Posterior vena cava (tissue), 2 donors: Measurements from ENCODE around the gene TCERG1L. TPM values are rescaled to one million over a fixed set of nuclear protein-coding genes. Genes with fewer than 3 reads are reported as not detected.
A peak's percentile ranks its signal among the peaks of the same experiment; 100 is the strongest.
"Not testable (repeated sequence)": the region's sequence is repeated elsewhere in the genome, so short reads cannot be mapped to it uniquely, and the experiment has no call there.

Experiments
- DNase-seq: peaks from one replicate; pipeline ENCODE4 v3.0.0-alpha.2; 2020; ENCODE audit warnings: low spot score
- intact Hi-C, 2 donors: fragments of 100-400 bp; cut with DNase I; formaldehyde crosslinking; loops; one replicate each; pipeline versions ENCODE4 v1.14.1 to v1.14.2; 2022 to 2023
- total RNA-seq, 2 donors: library from RNA; stranded (reverse); fragmentation: NEBNext Ultra II Directional; extraction: Animal tissue kit (Norgen Biotek cat#: 25700); gene quantifications; one replicate each; pipeline ENCODE4 v1.2.1, GENCODE V29; 2021
- donor health status: DM: yes; HTN: yes; CAD: no.
- donor health status: DM: yes; HTN: yes; CAD: no.

TCERG1L gene
- total RNA-seq, 2 donors from 2014 or later, result not detected

- peak; percentile 72 for DNase-seq
- intact Hi-C loops, result no loop called here
Observed at GRCh38 chr10:131161087-131161486, 150.4 kb downstream of the TCERG1L start.

GRCh38 chr10:131160219-131160875 is 151.2 kb downstream of the TCERG1L start:
- peak; percentile 50 for DNase-seq
- intact Hi-C loops, result no loop called here

DNA sequence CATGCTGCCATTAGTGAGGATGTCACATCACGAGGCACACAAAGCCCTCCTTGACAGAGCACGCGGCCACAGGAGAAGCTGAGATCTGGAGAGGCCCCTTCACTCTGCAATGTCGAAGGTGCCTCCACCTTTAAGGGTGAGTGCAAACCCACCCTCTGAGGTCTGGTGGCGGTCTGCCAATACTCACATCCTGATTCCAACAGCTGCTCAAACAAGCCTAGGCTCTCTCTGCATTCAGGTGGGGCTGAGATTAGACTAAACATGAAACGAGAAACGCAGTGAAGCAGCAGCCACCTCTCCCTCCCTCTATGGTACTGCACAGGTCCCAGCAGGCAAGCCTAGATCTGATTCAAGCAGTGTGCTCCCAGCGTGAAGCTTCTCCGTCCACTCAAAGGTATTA is 151.8 kb downstream of the TCERG1L start:
- intact Hi-C loops, result no loop called here
- peak; percentile 50 for DNase-seq

- peak; percentile 73 for DNase-seq
Observed at GRCh38 chr10:131158695-131159094, 152.8 kb downstream of the TCERG1L start.

GRCh38 chr10:131157899-131158298 is 153.6 kb downstream of the TCERG1L start:
- DNase-seq, result peak; percentile 68
- intact Hi-C loops, result no loop called here

More at GRCh38 chr10:131158695-131159094, 152.8 kb downstream of the TCERG1L start:
- intact Hi-C loops, result no loop called here

GRCh38 chr10:131155876-131156230 is 155.7 kb downstream of the TCERG1L start:
- DNase-seq, result no peak
- intact Hi-C loops, result no loop called here

DNA sequence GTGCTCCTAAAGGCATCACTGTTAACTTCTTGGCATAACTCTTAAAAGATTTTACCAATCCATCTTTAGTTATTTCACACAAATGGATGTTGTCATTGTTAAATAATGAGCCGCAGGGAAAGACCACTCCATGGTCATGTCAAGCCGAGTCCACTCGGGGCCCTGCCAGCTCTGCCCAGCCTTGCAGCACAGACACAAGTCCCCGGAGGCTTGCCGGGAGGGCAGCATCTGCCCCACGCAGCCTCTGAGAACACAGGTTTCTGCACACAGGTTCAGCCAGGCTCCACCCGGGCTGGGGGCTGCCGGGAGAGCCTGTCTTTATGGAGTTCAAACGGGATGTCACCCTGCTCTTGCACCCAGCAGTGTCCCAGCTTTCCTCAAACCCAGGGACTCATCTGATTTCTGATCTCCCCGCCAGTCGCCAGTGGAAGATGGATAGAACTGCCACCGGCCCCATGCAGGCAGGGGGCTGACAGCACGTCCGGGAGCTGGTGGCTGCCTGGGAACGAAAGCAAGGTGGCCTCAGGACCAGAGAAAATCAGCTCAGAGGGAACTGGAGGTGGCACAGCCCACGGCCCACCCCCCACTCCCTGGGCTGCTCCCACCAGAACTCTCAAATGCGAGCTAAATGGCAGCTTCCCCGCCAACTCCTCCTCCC is 156.2 kb downstream of the TCERG1L start:
- intact Hi-C loops, result no loop called here
- peak; percentile 72 for DNase-seq

DNA sequence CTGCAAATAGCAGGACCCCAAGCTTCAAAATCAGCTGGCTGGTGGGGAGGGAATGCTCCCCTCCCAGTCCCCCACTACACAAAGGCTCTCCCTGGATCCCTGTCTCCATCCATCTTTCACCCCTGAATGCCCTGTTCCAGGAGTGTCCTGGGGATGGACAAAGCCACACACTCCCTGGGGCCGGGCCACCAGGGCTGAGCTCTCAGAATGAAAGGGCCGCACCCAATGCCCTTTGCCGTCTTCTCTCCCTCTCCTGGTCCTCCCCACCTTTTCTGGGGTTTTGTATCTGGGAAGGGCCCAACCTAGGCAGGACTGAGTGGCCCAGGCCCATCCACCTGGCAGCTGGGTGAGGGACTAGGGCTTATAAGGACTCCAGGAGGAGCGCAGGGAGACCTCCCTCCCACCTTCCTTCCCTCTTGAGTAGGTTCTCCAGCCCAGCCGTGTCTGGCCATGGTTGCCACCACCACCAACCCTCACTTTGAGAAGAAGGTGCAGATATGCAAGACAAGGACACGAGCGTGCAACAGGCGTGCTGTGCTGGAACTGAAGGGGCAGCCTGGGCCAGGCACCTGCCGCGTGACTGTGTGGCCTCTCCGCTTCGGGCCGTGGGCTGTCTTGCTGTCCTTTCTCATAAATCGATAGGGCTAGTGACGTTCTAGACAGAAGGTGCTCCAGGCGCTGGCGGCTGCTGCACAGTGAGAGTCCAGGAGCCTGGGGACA is 157.1 kb downstream of the TCERG1L start:
- intact Hi-C loops, result no loop called here
- peak; percentile 70 for DNase-seq

DNA sequence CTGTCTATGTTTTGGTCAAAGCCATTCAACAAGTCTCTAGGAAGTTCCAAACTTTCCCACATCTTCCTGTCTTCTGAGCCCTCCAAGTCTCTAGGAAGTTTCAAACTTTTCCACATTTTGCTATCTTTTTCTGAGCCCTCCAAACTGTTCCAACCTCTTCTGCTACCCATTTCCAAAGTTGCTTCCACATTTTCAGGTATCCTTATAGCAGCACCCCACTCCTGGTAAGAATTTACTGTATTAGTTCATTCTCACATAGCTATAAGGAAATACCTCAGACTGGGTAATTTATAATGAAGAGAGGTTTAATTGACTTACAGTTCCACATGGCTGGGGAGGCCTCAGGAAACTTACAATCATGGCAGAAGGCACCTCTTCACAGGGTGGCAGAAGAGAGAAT is 159.1 kb downstream of the TCERG1L start:
- intact Hi-C loops, DNase-seq: not testable (repeated sequence)

DNA sequence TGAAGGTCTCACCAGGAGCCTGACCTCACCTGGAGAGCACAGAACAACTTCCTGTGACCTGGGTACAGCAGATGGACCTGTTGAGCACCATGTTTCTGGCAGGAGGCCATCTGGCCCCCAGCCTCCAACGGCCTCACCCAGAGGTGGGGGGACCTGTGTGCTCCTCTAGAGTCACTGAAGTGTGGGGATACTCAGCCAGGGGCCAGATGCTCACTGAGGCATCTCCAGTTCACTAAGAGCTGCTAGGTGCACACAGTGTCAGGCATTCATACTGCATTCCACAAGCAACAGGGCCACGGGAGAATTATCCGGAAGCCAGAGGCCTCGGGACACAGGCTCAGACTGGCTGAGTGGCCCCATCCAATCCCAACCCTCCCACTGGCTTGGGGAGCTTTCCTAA is 161.4 kb downstream of the TCERG1L start:
- DNase-seq, result peak; percentile 49
- intact Hi-C loops, result no loop called here

- intact Hi-C loops, result no loop called here
- peak; percentile 58 for DNase-seq
Observed at GRCh38 chr10:131149586-131149985, 161.9 kb downstream of the TCERG1L start.

GRCh38 chr10:131149111-131149510 is 162.4 kb downstream of the TCERG1L start:
- peak; percentile 52 for DNase-seq
- intact Hi-C loops, result no loop called here

GRCh38 chr10:131148270-131148669 is 163.3 kb downstream of the TCERG1L start:
- intact Hi-C loops, result no loop called here
- DNase-seq, result no peak

- peak; percentile 55 for DNase-seq
- intact Hi-C loops, result no loop called here
Observed at GRCh38 chr10:131147301-131147975, 164.1 kb downstream of the TCERG1L start.

- intact Hi-C loops, result no loop called here
Observed at GRCh38 chr10:131146790-131147189, 164.7 kb downstream of the TCERG1L start.

GRCh38 chr10:131145756-131146155 is 165.8 kb downstream of the TCERG1L start:
- intact Hi-C loops, result no loop called here

More at GRCh38 chr10:131146790-131147189, 164.7 kb downstream of the TCERG1L start:
- peak; percentile 60 for DNase-seq

GRCh38 chr10:131144711-131145375 is 166.7 kb downstream of the TCERG1L start:
- peak; percentile 46 for DNase-seq
- intact Hi-C loops, result no loop called here

More at GRCh38 chr10:131145756-131146155, 165.8 kb downstream of the TCERG1L start:
- DNase-seq, result no peak

DNA sequence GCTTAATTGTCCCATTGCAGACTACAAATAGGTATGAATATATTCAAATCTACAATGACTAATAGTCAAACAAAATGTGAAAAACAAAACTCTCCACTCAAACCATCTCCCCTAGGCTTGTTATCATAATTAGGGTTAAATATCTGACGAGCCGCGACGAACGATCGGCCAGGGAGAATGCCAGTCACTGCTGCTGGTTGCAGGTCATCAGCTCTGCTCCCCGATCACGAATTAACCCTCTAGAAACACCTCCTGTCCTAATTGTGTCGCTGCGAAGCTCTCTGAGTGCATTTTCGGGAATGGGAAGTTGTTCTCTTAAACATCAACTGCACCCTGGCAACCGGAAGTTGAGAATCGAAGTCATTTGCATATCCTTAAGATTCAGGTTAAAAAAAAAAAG is 167.3 kb downstream of the TCERG1L start:
- DNase-seq, result peak; percentile 71

DNA sequence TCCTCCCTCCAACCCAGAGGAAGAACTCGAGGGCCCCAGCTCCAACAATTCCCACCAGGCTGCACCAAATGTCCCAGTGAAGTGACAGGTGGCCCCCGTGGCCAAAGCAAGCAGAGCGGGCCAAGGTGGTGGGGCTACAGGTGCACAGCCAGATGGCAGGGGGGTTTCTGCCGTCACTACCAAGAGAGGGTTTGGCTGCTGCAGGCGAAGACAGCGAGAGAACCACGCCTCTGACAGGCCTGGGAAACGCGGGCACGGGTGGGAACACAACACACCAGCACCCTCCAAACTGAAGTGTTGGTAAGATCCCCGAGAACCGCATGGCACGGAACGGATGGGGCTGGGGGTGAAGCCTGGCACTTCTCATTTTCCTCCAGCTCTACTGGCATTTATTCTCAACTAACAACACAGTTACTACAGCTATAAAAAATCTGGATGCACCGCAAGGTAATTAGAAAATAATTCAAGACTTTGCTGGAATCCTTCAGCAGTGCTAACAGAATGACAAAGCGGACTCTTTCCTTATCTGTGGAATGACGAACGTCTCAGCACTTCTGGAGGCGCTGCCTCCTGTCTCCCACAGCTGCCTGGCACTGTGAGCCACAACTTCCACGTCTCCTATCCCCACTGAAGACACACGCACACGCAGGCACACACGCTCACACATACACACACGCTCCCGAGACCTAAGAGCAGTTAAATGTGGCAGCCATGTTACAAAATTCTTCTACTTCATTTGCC is 167.9 kb downstream of the TCERG1L start:
- intact Hi-C loops, result no loop called here
- DNase-seq, result peak; percentile 53

More for the DNA sequence above, 167.3 kb downstream of the TCERG1L start:
- intact Hi-C loops, result no loop called here
